Panc1 (cell line): ENCODE results near the gene PNP.

Source experiments
- SIN3A ChIP-seq: IDR thresholded peaks from 2 replicates; pipeline ENCODE4 v1.6.1; 2012; ENCODE audit warnings: low read depth, mild to moderate bottlenecking, low read length, moderate library complexity, borderline replicate concordance; ENCODE audit not compliant: insufficient read depth
- TCF7L2 ChIP-seq: IDR thresholded peaks from 2 replicates; pipeline ENCODE4 v1.6.1; 2011; ENCODE audit warnings: mild to moderate bottlenecking, low read depth, low read length, inconsistent platforms
- TF ChIP-seq, protein P1 (sequence below): fragments of 450-650 bp; IDR thresholded peaks from 2 replicates; pipeline ENCODE4 v1.5.1; 2017; ENCODE audit warnings: mild to moderate bottlenecking

DNA sequence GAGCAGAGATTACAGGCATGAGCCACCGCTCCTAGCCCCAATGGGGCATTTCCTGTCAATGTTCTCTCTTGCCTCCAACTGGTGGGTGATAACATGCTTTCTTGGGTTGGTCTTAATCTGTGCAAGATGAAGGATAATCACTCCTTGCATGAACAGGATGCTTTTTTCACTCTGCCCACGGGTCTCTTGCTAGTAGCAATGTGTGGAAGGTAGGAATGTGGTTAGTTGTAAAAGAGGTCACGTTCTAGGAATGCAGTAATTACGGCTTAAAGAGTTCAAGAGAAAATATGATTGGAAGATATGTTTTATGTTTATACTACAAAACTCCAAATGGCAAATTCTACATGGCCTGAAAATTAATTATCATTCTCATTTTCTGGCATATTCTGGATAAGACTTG lies 46.6 kb downstream of the PNP start:
- TF ChIP-seq TCF7L2 = no peak
- TF ChIP-seq, protein P1, sequence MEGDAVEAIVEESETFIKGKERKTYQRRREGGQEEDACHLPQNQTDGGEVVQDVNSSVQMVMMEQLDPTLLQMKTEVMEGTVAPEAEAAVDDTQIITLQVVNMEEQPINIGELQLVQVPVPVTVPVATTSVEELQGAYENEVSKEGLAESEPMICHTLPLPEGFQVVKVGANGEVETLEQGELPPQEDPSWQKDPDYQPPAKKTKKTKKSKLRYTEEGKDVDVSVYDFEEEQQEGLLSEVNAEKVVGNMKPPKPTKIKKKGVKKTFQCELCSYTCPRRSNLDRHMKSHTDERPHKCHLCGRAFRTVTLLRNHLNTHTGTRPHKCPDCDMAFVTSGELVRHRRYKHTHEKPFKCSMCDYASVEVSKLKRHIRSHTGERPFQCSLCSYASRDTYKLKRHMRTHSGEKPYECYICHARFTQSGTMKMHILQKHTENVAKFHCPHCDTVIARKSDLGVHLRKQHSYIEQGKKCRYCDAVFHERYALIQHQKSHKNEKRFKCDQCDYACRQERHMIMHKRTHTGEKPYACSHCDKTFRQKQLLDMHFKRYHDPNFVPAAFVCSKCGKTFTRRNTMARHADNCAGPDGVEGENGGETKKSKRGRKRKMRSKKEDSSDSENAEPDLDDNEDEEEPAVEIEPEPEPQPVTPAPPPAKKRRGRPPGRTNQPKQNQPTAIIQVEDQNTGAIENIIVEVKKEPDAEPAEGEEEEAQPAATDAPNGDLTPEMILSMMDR = no peak
- no peak for TF ChIP-seq SIN3A
